ENCODE measurements around the gene AMN1.
"Not testable (repeated sequence)": the region's sequence is repeated elsewhere in the genome, so short reads cannot be mapped to it uniquely, and the experiment has no call there.

AMN1 gene

DNA sequence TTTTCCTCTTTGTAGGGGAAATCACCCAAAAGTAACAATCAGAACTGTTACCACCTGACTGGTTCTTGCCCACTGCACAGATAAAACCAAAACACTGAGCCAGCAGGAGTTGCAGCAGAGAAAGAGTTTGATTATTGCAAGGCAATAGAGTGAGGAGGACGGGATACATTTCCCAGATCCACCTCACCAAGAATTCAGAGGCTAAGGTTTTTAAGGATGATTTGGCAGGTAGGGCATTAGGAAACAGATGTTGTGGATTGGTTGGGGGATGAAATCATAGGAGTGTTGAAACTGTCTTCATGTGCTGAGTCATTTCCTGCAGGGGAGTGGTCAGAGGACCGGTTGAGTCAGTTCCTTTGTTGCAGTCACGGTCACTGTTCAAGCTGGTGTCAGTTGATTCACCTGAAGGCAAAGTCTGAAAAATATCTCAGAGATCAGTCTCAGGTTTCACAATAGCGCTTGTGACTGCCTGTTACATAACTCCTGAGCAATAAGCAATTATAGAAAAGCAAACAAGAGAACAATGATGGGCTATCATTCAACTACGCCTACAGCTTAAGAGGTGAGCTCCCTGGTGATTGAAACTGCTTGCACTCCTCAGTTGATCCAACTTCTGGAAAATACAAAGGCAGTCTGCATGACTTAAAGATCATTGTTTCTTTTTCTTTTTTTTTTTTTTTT lies 20.3 kb upstream of the AMN1 start:
- POLR2A ChIA-PET (ENCODE audit: low non-redundant PET) = interaction anchor here (1.2 kb wide), 1 partner anchor 18 kb away, joined by 9 read pairs; no protein-coding TSS in a partner anchor
- TF ChIP-seq, protein P1, sequence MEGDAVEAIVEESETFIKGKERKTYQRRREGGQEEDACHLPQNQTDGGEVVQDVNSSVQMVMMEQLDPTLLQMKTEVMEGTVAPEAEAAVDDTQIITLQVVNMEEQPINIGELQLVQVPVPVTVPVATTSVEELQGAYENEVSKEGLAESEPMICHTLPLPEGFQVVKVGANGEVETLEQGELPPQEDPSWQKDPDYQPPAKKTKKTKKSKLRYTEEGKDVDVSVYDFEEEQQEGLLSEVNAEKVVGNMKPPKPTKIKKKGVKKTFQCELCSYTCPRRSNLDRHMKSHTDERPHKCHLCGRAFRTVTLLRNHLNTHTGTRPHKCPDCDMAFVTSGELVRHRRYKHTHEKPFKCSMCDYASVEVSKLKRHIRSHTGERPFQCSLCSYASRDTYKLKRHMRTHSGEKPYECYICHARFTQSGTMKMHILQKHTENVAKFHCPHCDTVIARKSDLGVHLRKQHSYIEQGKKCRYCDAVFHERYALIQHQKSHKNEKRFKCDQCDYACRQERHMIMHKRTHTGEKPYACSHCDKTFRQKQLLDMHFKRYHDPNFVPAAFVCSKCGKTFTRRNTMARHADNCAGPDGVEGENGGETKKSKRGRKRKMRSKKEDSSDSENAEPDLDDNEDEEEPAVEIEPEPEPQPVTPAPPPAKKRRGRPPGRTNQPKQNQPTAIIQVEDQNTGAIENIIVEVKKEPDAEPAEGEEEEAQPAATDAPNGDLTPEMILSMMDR (conservative IDR thresholded peaks at IDR 0.05; ENCODE audit: low read depth) = no peak
- peak; percentile 95 for DNase-seq (ENCODE audit: low spot score)
- peak overlapping the region; percentile 96 for H3K27ac ChIP-seq
- CTCF ChIA-PET = interaction anchor here (0.6 to 0.7 kb wide), 2 partner anchors 47 to 1860 kb away, joined by 3 read pairs; no protein-coding TSS in a partner anchor

DNA sequence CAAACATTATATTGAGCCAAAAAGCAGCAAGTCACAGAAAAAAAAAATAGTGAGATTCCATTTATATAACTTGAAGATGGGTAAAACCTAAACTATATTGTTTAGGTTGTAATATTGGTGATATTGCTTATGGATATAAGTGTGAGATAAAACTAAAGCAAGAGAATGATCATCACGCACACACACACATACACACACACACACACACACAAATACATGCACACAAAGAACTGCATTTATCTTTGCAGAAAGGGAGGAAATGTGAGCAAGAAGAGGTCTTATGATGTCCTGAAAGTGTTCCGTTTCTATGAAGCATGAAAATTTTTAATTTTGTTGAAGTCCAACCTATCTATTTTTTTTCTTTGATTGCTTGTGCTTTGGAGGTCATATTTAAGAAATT lies 16.4 kb upstream of the AMN1 start:
- ChIA-PET POLR2A (ENCODE audit: low non-redundant PET) (no interaction called here), CTCF (no interaction called here)
- no peak for DNase-seq (ENCODE audit: low spot score)
- no peak overlapping the region for H3K27ac ChIP-seq
- TF ChIP-seq, protein P1 (conservative IDR thresholded peaks at IDR 0.05; ENCODE audit: low read depth) = no peak

GRCh38 chr12:31744363-31744762 lies 15.5 kb upstream of the AMN1 start:
- H3K27ac ChIP-seq; DNase-seq (ENCODE audit: low spot score); CTCF ChIA-PET; POLR2A ChIA-PET (ENCODE audit: low non-redundant PET): not testable (repeated sequence)

GRCh38 chr12:31742891-31743290 lies 14.1 kb upstream of the AMN1 start:
- POLR2A ChIA-PET (ENCODE audit: low non-redundant PET) = interaction anchor here (0.6 kb wide), 1 partner anchor 425 kb away, joined by 3 read pairs; no protein-coding TSS in a partner anchor
- CTCF ChIA-PET = no interaction called here
- no peak overlapping the region for H3K27ac ChIP-seq
- no peak for DNase-seq (ENCODE audit: low spot score)
- TF ChIP-seq, protein P1 (conservative IDR thresholded peaks at IDR 0.05; ENCODE audit: low read depth) = no peak

- no peak for DNase-seq (ENCODE audit: low spot score)
- CTCF ChIA-PET = no interaction called here
- no peak overlapping the region for H3K27ac ChIP-seq
- TF ChIP-seq, protein P1 (conservative IDR thresholded peaks at IDR 0.05; ENCODE audit: low read depth) = no peak
- POLR2A ChIA-PET (ENCODE audit: low non-redundant PET) = no interaction called here
Observed at GRCh38 chr12:31740628-31741027, 11.8 kb upstream of the AMN1 start.

- POLR2A ChIA-PET (ENCODE audit: low non-redundant PET) = no interaction called here
- TF ChIP-seq, protein P1 (conservative IDR thresholded peaks at IDR 0.05; ENCODE audit: low read depth) = no peak
- CTCF ChIA-PET = no interaction called here
- no peak for DNase-seq (ENCODE audit: low spot score)
- no peak overlapping the region for H3K27ac ChIP-seq
Observed at GRCh38 chr12:31737763-31738162, 8.9 kb upstream of the AMN1 start.

DNA sequence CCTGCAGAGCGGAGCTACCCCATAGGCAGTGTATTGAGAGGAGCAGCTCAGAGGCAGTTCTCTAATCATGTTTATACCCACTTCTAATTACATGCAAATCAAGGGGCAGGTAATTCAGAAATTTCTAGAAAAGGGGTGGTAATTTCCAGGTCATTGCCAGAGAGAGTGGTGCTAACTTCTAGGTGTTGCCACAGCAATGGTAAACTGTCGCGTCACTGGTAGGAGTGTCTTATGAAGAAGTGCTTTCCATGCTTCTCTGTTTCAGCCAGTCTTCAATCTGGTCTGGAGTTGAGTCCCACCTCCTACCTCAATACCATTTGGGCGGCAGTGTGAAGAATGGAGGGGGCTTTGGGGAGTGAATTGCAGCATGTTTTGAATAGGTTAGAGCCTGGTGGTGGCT lies 8.5 kb upstream of the AMN1 start:
- ChIA-PET POLR2A (ENCODE audit: low non-redundant PET) (no interaction called here), CTCF (no interaction called here)
- TF ChIP-seq, protein P1 (conservative IDR thresholded peaks at IDR 0.05; ENCODE audit: low read depth) = no peak
- DNase-seq (ENCODE audit: low spot score) = no peak
- H3K27ac ChIP-seq = no peak overlapping the region
